Lung (tissue), 12 donors: ENCODE measurements around the gene SP6. TPM values are rescaled to one million over a fixed set of nuclear protein-coding genes. Genes with fewer than 3 reads are reported as not detected.

Experiments
- ATAC-seq: fragments of 200-7000 bp; cut with Tn5 transposase; one replicate; pipeline ENCODE4 v1.9.1; 2020; ENCODE audit warnings: moderate number of reproducible peaks; ENCODE audit not compliant: insufficient read depth, low FRiP score
- DNase-seq, 3 donors: peaks; one replicate each; pipeline ENCODE4 v3.0.0-alpha.2; 2013 to 2017
- H3K27ac ChIP-seq, 2 donors: one replicate each; pipeline ENCODE4 v1.5.1; 2013; ENCODE audit warnings: mild to moderate bottlenecking in 2 of 2, moderate library complexity in 2 of 2, control low read depth in 1 of 2, inconsistent platforms in 1 of 2, low read depth in 1 of 2, low read length in 1 of 2
- H3K27me3 ChIP-seq, 3 donors: one replicate each; pipeline ENCODE4 v1.5.1; 2013; ENCODE audit warnings: low read length in 2 of 3; ENCODE audit not compliant: control insufficient read depth in 3 of 3, insufficient read depth in 3 of 3
- H3K36me3 ChIP-seq, 4 donors: one replicate each; pipeline ENCODE4 v1.5.1; 2013; ENCODE audit warnings: low read length in 4 of 4, mild to moderate bottlenecking in 1 of 4, moderate library complexity in 1 of 4; ENCODE audit not compliant: control insufficient read depth in 4 of 4, insufficient read depth in 4 of 4
- H3K4me1 ChIP-seq, 5 donors: one replicate each; pipeline ENCODE4 v1.5.1; 2013; ENCODE audit warnings: low read length in 5 of 5, mild to moderate bottlenecking in 2 of 5, moderate library complexity in 1 of 5; ENCODE audit not compliant: control insufficient read depth in 5 of 5, insufficient read depth in 5 of 5
- H3K4me3 ChIP-seq: one replicate; pipeline ENCODE4 v1.5.1; 2013; ENCODE audit warnings: mild to moderate bottlenecking, control low read depth, moderate library complexity
- H3K9ac ChIP-seq, 2 donors: one replicate each; pipeline ENCODE4 v1.5.1; 2013; ENCODE audit warnings: low read length in 2 of 2, control low read depth in 1 of 2; ENCODE audit not compliant: insufficient read depth in 1 of 2
- H3K9me3 ChIP-seq, 4 donors: one replicate each; pipeline ENCODE4 v1.5.1; 2013; ENCODE audit warnings: low read length in 3 of 4, mild to moderate bottlenecking in 1 of 4, moderate library complexity in 1 of 4; ENCODE audit not compliant: control insufficient read depth in 4 of 4, insufficient read depth in 3 of 4
- CTCF ChIP-seq: IDR thresholded peaks from 2 replicates; pipeline ENCODE4 v1.5.1; 2012; ENCODE audit warnings: mild to moderate bottlenecking; ENCODE audit errors: control extremely low read depth, extremely low read depth
- WGBS, 2 donors: extraction: QIAGEN DNeasy Blood & Tissue Kit; methylation state at CpG; one replicate each; pipeline ENCODE4 v1.1.7; 2013; 5-methylcytosine and 5-hydroxymethylcytosine counted together
- polyA plus RNA-seq, 2 donors: library from polyadenylated mRNA; stranded (reverse); fragments of 200-250 nt; gene quantifications; one replicate each; pipeline ENCODE4 v1.2.1, GENCODE V29; 2013
- total RNA-seq, 2 donors: library from RNA; depleted of rRNA in 1 of 2; stranded (reverse); fragments of >200 nt in 1 of 2; gene quantifications; one replicate each; pipeline ENCODE4 v1.2.1, GENCODE V29; 2014 to 2021
- donor health status: control.
- donor health status: control.
- donor health status: Bipolar disorder and iron deficiency.
- donor health status: healthy.
- donor health status: DM: yes; HTN: yes; CAD: no.

The SP6 gene
- total and polyA plus RNA-seq, 4 donors, result 2.3 to 4.5 (median 3.5) TPM

- H3K9ac ChIP-seq, result no peak overlapping the region
- WGBS, 2 donors, result 19 to 23% methylated on average over 7 of the region's 7 CpGs
- TF ChIP-seq CTCF, result no peak
- no peaks in the 10 kb centered on the region for H3K9me3 ChIP-seq
- peaks cover 0 to 49% (median 19%) of the 10 kb centered on the region in 5 donors for H3K4me1 ChIP-seq
- peak in 2 of 3 donors; percentile 29 to 50 for DNase-seq
- no peaks in the 10 kb centered on the region for H3K36me3 ChIP-seq
- no peak for ATAC-seq
- H3K27me3 ChIP-seq, result no peaks in the 10 kb centered on the region
- H3K4me3 ChIP-seq, result no peak overlapping the region
- peak overlapping the region in 1 of 2 donors; percentile 72 for H3K27ac ChIP-seq
Measured at GRCh38 chr17:47882247-47882646, 31.3 kb upstream of the SP6 start.

GRCh38 chr17:47879776-47880454 lies 29.0 kb upstream of the SP6 start:
- Histone ChIP-seq H3K9ac (no peak overlapping the region), H3K4me1 (peaks cover 0 to 41% (median 17%) of the 10 kb centered on the region in 5 donors), H3K27me3 (no peaks in the 10 kb centered on the region), H3K4me3 (no peak overlapping the region), H3K9me3 (no peaks in the 10 kb centered on the region), H3K27ac (no peak overlapping the region), H3K36me3 (no peaks in the 10 kb centered on the region)
- ATAC-seq (no peak), DNase-seq (no peak)
- WGBS, 2 donors, result 87 to 94% methylated on average over 8 of the region's 8 CpGs
- TF ChIP-seq CTCF, result no peak

- no peak for ATAC-seq
- no peak overlapping the region for H3K4me3 ChIP-seq
- no peaks in the 10 kb centered on the region for H3K36me3 ChIP-seq
- WGBS, 2 donors, result 47 to 59% methylated on average over 2 of the region's 2 CpGs
- no peak for DNase-seq
- peaks cover 0 to 35% (median 16%) of the 10 kb centered on the region in 5 donors for H3K4me1 ChIP-seq
- no peak for TF ChIP-seq CTCF
- no peak overlapping the region for H3K9ac ChIP-seq
- no peaks in the 10 kb centered on the region for H3K27me3 ChIP-seq
- H3K27ac ChIP-seq, result no peak overlapping the region
- H3K9me3 ChIP-seq, result no peaks in the 10 kb centered on the region
Measured at GRCh38 chr17:47879028-47879585, 28.1 kb upstream of the SP6 start.
